SK-N-MC (cell line): ENCODE data around the gene THY1.

ENCODE experiments used
- EZH2 ChIP-seq: fragments of 200-600 bp; sonication (generic); IDR thresholded peaks from one replicate; pipeline ENCODE4 v1.6.1; 2017; ENCODE audit warnings: antibody characterized with exemption
- FOXP2 ChIP-seq: optimal IDR thresholded peaks from 2 replicates; pipeline ENCODE3; 2011; ENCODE audit warnings: mild to moderate bottlenecking, moderate library complexity; ENCODE audit not compliant: insufficient read depth; ENCODE audit errors: extremely low read length, control extremely low read depth
- POLR2AphosphoS5 ChIP-seq: IDR thresholded peaks from 2 replicates; pipeline ENCODE4 v1.6.1; 2012; ENCODE audit warnings: mild to moderate bottlenecking, low read depth, low read length, borderline replicate concordance

DNA sequence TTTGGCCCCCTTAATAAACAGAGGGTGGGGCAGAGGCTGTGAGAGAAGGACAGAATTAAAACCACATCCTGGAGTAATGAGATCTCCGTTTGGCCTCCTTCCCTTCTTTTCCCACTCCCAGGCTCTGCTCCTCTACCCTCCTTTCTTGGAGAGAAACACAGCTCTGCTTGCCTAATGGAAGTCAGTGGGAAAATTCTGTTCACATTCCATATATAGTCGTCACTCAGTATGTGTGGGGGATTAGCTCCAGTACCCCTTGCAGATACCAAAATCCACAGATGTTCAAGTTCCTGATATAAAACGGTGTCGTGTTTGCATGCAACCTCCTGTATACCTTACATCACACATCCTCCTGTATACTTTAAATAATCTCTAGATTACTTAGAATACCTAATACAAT is 37.6 kb upstream of the THY1 start:
- TF ChIP-seq POLR2AphosphoS5 (no peak), EZH2 (no peak), FOXP2 (no peak)
